HG02610 (cell line): ENCODE data around the gene ECE1.
"Not testable (repeated sequence)": the region's sequence is repeated elsewhere in the genome, so short reads cannot be mapped to it uniquely, and the experiment has no call there.

Source experiments
- ATAC-seq: cut with Tn5 transposase; IDR thresholded peaks from one replicate; pipeline ENCODE4 v1.9.1; 2021; ENCODE audit warnings: mild to moderate bottlenecking, moderate library complexity; ENCODE audit not compliant: unreplicated experiment

The ECE1 gene

DNA sequence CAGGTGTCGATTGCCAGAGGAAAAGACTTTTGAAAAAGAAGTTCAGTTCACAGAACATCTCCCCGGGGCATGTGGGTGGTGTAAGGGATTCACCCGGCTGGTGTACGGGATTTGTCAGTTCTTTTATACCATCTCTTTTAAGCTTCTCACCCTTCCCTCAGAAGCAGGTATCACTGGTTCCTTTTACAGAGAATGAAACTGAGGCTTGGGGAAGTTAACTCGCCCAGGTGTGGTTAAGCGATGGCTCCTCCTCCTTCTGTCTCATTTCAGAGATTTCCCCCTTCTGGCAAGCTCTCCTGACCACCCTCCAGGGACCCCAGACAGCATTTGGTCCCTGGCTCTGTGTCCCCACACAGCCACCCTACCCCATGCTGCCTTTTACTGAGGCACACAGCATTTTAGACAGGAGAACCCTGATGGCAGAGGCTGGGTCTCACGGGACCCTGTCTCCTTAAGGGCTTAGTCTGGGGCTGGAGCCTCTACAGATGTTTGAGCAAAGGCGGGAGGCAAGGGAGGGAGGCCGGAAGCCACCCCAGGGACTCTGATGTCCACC lies 2.8 kb upstream of the ECE1 start:
- ATAC-seq: peak; percentile 38

DNA sequence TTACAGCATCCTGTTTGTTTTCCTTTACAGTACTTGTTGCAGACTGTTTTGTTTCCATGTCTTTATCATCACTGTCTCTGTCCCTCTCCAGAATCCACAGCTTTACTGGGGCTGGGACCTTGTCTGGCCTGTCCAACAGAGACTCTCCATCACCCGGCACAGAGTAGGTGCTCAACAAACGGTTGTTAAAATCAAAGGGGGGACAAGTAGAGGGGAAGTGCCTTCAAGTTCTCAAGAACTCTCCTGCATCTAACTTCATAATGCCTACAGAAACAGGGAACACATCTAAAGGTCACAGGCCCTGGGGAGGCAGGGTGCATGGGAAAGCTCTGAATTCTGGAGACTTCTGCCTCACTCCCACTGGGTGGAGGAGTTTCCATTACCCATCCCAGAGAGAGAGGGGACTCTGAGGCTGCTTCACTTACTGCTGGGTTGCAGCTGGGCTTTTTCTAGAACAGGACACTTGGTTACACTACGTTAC lies 2.3 kb upstream of the ECE1 start:
- no peak for ATAC-seq

DNA sequence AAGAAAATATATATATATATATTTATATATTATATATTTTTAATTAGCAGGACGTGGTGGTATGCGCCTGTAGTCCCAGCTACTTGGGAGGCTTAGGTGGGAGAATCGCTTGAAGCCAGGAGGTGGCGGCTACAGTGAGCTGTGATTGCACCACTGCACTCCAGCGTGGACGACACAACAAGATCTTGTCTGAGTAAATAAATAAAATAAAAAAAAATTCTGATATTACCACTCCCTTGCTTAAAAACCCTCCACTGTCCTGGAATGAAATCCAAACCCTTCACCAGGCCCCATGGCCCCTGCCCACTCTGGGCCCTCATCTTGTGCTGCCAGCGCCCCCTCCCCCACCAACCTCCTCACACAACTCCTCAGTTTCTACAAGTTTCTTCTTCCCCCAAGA lies 1.7 kb upstream of the ECE1 start:
- no peak for ATAC-seq

DNA sequence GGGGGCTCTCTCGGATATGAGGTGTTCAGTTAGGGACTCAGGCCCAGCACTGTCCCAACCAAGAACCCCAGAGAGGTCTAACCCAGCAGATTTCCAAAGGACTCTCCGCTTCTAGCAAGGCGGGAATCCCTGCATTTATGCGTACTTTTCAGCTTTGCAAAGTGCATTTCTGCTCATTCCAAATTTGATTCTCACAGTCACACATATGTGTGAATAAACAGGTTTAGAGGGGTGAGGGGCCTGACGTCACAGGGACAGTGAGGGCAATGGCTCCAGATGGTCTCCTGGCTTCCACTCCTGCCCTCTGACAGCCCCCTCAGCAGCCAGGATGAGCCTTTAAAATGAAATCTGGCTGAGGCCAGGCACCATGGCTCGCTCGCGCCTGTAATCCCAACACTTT lies 921 bp upstream of the ECE1 start:
- no peak for ATAC-seq

DNA sequence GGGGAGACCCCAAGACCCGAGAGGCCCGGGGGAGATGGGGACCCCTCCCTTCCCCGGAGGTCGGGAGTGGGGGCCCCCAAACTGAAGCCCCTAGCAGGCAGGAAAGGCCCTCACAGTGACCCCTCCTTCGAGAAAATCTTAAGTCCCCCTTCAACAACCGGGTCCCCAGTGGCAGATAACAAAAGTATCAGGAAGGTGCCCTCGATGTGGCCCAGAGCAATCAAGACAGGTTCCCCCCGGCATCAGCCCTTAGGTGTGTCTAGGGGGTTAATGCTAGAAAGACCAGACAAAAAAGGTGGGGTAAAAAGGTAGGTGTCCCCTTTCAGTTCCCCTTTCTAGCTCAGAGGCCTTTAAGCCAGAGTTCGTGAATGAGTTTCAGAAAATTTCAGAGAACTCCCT lies 282 bp upstream of the ECE1 start:
- no peak for ATAC-seq

DNA sequence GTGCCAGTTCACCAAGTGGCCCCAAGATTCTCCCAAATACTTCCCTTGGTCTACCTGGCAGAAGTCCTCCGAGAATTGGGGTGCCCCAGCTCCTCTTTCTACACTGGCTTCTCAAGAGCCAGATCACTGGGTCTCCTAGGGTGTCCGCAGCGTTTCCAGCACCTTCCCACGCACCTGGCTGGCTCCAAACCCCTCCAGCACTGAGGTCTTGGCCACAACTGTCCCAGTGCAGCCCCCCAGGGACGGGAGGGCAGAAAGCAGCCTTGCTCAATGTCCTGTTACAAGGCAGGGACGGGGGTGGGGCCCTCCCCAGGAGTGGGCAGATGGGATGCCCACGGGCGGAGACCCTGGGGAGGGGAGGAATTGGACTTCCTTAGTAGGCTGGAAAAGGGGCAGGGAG lies 1.1 kb downstream of the ECE1 start:
- no peak for ATAC-seq

DNA sequence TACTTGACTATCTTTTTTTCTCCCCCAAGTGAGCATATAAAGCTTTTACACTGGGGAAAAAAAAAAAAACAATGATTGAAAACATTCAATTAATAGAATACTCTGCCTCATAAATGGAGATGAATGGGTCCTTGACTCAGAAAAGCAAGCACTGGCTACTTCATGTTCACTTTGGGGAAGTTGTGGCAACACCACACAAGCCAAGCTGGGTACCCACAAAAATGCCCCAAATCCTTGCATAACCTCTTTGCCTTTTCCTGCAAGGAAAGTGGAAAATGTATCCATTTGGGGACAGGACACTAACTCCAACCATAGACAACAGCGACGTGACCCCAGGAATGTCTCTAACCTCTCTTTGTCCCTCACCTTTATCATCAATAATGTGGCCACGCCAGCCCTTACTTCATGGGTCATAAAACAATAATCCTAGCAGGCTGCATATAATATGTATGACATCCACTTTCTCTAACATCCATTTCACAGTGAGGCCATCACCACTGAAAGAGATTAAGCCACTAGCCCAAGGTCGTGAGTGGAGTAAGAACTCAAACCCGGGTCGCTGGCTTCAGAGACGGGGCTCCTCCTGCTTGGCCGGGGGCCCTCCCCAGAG lies 2.3 kb downstream of the ECE1 start:
- no peak for ATAC-seq

DNA sequence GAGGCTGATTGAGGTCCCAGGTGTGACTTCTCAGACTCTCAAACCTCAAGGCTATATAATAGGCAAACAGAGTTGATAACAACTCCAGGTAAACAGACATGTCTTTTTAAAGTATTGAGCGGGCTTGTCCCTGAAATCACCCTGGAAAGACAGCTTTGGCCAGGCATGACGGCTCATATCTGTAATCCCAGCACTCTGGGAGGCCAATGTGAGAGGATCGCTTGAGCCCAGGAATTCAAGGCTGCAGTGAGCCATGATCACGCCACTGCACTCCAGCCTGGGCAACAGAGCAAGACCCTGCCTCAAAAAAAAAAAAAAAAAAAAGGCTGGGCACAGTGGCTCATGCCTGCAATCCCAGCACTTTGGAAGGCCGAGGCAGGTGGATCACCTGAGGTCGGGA lies 4.9 kb downstream of the ECE1 start:
- ATAC-seq: not testable (repeated sequence)

DNA sequence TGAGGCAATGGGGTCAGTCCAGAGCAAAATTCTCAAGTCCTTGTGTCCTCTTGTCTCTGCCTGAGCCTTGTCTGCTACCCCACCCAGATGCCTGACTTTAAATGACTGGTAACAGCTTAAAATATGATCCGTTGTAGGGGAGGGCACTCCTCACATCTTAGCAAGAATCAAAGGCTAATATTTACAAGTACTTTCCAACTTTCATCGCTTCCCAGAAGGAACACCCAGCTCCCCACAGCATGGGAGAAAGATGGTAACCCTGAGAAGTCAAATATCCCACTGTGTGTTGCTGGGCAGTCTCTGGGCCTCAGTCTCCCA lies 5.2 kb downstream of the ECE1 start:
- ATAC-seq: no peak

DNA sequence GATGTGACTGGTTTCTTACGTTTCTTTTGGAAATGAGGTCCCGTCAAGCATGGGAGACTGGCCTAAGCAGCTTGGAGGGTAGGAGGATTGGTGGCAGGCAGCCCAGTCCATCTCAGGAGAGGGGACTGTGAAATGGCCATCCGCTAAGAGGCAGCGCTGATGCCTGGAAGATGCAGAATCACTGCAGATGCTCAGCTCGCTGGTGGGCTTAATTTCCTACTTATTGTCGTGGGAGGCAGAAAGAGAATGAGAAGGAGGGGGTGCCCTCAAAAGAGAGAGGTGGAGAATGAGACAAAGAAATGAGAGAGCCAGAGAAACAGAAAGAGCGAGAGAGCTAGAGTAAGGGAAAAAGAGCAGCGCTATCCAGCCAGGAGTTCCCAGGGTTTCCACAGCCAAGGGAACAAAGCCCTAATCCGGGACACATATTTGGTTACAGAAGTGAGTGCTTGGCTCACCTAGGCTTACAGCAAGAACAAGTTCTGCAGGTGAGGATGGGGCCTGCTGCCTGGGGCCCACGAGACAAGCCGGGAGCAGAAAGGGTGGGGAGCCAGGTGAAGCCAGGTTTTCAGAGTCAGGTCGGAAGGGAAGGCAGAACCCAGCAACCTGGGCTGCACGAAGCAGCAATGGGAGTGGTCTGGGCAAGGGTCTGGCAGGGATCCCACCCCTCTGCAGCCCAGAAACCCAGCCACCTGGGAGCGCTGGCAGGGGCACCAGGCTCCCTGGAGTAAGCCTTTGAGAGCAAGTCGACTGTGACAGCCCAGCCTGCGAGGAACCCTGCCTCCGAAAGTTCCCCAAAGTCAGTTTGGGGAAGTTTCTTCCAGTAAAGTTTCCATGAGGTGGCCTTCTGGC lies 5.8 kb downstream of the ECE1 start:
- ATAC-seq: no peak

DNA sequence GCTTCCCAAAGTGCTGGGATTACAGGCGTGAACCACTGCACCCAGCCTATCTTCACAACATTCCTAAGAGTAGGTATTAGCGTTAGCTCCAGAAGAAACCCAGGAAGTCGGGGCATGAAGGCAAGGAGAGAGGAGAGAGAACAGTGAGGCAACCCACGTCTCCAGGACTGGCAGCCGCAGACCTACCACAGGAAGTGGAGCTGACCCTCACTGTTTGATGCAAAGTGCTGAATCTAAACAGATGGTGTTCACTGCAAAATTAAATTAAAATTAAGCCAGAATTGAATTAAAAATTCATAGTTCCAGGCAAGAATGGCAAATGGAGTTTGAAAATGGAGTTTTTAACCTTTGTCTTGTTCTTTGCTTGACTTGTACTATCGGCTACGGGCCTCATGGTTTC lies 6.7 kb downstream of the ECE1 start:
- ATAC-seq: no peak

DNA sequence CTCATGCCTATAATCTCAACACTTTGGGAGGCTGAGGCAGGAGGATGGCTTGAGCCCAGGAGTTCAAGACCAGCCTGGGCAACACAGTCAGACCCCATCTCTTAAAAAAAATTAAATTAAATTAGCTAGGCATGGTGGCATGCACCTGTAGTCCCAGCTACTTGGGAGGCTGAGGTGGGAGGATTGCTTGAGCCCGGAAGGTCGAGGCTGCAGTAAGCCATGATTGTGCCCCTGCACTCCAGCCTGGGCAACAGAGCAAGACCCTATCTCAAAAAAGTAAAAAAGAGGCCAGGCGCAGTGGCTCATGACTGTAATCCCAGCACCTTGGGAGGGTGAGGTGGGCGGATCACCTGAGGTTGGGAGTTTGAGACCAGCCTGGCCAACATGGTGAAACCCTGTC lies 8.2 kb downstream of the ECE1 start:
- ATAC-seq: not testable (repeated sequence)

DNA sequence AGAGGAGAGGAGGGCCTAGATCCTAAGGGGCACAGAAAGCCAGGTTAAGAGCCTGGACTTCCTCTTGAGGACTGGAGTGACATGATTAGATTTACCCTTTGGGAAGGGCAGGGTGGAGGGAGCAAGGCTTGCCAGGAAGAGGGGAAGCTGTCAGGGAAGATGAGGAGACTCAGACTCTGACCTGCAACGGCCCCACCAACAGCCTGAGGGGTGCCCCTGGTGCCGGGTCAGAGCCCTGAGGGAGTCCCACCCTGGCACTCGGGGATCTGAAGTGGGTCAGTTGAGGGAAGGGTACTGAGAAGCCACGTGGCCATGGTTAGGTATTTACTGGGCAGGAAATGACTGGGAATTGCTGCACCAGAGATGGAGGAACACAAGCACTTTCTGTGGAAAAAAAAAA lies 9.8 kb downstream of the ECE1 start:
- no peak for ATAC-seq

DNA sequence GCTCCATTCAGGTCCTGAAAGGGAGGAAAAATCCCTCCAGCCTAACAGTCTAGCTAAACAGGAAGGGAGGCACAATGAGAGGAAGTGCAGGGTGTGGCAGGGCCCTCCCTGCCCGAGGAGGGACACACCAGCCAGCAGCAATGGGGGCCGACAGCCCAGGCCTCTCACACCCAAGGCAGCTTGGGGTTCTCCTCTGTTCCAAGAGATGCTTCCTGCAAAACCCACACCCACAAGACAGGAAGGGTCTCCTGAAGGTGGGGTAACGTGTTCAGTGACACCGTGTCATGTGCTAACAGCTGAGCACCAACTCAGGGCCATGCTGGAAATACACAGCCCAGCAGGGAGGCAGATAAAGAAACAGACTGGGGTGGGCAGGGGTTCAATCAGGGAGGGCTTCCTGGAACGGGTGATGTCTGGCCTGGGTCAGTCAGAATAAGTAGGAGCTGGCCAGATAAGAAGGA lies 10.2 kb downstream of the ECE1 start:
- ATAC-seq: no peak

DNA sequence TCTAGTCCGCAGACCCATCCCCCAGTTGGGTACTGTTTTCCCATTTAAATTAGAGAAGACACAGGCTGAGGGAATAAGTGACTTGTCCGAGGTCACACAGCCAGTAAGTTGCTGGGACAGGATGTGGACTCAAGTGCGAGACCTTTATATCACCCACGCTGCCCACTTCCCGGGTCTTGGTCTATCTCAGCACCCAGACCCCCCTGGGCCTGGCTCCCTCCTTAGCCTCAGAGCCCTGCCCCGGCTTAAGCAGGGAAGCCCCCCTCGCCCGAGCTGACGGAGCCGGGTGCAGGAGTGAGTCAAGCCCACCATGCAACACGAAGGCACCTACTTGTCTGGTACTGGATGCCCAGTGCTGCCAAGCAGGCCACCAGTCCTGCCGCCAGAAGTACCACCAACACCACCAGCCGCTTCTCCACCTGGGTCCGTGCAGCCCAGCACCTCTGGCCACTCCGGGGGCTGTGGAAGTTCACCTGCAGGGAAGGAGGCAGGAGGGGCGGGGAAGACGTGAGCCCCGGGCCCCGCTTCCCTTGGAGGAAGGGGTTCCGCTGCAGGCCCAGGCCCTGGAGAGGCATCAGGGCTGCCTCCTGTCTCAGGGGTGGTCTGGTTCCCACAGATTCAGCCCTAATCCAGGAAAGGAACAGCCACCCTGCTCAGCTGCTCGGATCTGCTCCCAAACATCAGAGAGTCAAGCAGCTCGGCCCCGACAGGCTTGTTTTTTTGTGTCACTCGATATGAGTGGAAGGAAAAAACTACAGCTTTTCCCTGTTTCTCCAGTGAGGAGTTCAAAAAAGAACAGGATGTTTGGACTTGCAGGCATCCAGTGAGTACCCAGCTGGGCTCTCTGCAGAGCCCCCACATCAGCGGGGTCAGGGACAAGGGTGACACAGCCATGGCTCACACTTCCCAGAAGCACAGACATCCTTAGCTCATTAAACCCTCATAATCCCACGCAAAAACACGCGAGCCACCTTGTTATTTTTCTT lies 11.1 kb downstream of the ECE1 start:
- no peak for ATAC-seq

DNA sequence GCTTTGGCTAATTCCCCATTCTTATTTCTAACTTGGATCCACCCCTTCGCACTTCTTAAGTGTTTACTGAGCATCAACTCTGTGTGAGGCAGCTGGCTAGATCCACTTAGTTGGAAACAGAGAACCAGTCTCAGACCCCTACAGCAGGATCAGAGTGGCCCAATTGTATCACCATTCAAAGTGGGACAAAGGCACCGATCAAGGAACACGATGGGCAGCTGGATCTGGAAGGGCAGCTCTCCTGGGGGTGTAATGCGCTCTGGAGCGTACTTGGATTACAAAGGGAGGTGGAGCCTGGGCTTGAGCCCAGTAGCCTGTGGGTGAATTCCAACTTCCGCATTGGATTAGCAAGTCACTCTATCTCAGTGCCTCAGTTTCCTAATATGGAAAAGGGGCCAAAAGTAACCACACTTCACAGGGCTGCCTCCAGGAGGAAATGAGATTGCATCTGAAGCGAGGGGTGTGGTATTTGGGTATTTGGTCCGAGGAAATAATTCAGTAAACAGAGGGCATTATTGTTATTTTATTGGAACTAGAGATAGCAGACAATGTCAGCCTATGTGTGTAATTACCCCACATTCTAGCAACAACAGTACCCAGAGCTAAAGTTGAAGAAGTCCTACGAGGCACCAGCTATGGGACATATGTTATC lies 11.9 kb downstream of the ECE1 start:
- no peak for ATAC-seq

DNA sequence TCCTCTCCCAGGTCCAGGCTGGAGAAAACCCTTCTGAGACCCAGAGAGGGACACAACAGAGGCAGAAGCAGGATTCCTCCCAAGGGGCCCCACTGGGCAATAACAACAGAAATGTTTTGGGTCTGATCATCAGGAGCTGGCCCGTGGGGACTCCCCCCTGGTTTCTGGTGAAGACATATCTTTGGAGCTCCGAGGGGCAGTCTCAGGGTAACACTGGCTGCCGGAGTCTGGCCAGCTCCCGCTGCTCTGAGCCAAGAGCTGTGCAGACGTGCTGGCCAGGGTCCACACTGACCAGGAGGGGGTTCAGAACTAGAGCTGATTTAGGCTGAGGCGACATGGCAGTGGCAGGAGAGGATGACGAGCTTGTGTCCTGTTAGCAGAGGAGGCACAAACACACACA lies 13.1 kb downstream of the ECE1 start:
- ATAC-seq: no peak

DNA sequence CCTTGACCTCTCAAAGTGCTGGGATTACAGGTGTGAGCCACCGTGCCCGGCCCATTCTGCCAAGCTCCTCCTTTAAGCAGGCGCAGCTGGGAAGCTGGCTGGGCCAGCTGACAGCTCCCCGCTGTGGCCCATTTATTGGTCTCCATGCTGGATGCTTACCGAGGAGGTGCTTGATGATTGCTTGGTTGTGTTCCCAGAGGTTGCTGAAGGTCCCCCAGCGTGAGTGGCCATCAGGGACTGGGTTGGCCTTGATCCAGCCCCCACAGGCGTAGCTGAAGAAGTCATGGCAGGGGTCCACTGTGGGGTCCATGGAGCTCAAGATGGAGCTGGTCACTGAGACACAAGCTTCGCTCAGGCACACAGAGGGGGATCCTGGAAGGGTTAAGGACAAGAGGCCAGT lies 17.7 kb downstream of the ECE1 start:
- ATAC-seq: no peak

DNA sequence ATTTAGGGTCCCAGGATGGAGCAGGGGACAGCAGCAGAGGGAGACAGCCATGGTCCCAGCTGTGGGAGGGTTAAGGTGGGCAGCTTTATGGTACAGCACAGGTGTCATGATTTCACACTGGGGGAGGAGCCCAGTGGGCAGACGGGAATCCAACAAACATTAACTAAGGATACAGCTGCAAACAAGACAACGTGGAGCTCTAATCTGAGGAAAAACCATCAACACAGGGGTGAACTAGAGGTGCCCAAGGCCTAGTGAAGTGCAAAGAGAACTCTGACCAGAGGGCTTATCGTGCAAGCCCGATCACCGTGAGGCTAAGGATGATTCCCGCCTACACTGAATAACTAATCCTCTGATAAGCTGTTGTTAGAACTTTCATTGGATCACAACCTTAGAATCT lies 18.7 kb downstream of the ECE1 start:
- ATAC-seq: no peak

DNA sequence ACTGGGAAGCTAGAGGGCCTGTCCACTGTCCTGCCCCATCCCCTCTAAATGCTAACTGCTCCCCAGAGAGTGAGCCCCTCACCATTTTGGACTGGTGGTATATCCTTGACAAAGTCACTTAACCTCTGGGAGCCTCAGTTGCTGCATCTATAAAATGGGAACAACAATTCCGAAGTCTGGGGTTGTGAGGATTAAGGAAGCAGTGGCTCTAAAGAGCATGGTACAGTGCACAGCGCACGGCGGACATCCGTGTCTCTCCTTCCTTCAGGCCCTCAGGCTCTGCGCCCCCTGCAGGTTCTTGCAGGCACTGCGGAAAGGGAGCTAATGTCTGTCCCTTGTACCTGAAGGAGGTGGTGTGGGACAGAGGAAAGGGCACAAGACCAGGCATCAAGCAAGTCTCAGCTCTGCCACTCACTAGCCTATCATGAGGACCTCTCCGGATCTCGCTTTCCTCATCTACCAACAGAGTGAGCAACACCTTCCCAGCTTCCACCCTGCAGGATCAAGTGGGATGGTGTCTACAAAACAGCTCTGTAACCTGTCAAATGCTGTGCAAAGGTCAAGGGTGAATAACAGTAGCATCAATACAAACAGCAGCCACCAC lies 20.1 kb downstream of the ECE1 start:
- no peak for ATAC-seq
